Measurements from ENCODE around the gene ANAPC5. TPM values are rescaled to one million over a fixed set of nuclear protein-coding genes. Genes with fewer than 3 reads are reported as not detected.

ANAPC5 gene, protein sequence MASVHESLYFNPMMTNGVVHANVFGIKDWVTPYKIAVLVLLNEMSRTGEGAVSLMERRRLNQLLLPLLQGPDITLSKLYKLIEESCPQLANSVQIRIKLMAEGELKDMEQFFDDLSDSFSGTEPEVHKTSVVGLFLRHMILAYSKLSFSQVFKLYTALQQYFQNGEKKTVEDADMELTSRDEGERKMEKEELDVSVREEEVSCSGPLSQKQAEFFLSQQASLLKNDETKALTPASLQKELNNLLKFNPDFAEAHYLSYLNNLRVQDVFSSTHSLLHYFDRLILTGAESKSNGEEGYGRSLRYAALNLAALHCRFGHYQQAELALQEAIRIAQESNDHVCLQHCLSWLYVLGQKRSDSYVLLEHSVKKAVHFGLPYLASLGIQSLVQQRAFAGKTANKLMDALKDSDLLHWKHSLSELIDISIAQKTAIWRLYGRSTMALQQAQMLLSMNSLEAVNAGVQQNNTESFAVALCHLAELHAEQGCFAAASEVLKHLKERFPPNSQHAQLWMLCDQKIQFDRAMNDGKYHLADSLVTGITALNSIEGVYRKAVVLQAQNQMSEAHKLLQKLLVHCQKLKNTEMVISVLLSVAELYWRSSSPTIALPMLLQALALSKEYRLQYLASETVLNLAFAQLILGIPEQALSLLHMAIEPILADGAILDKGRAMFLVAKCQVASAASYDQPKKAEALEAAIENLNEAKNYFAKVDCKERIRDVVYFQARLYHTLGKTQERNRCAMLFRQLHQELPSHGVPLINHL
- total RNA-seq (2021) = 98.5 to 116 TPM (median 104 TPM) in 3 replicates
- percentile 80 among the genes with signal in this experiment for Bru-seq, nascent RNA
- long read RNA-seq, experiment 1, transcript ANAPC5-201 (17 exons, 2,513 nt) = major isoform, 347 of 615 reads
- long read RNA-seq, experiment 1, transcript ANAPC5-218 (17 exons, 2,400 nt) = minor isoform, 162 of 615 reads
- long read RNA-seq, experiment 1, partial matches to known transcripts = 26 of 615 reads
- long read RNA-seq, experiment 1, other reads (novel, unspliced or antisense) = 77 of 615 reads
- long read RNA-seq, experiment 2, transcript ANAPC5-203 (2 exons, 1,141 nt) = minor isoform, 7 of 121 reads
- long read RNA-seq, experiment 2, transcript ANAPC5-201 (17 exons, 2,513 nt) = major isoform, 36 of 121 reads
- long read RNA-seq, experiment 2, transcript ANAPC5-218 (17 exons, 2,400 nt) = minor isoform, 27 of 121 reads
- long read RNA-seq, experiment 2, partial matches to known transcripts = 36 of 121 reads
- long read RNA-seq, experiment 2, other reads (novel, unspliced or antisense) = 13 of 121 reads
- long read RNA-seq, experiment 3, transcript ANAPC5-218 (17 exons, 2,400 nt) = minor isoform, 36 of 170 reads
- long read RNA-seq, experiment 3, transcript ANAPC5-201 (17 exons, 2,513 nt) = major isoform, 102 of 170 reads
- long read RNA-seq, experiment 3, partial matches to known transcripts = 20 of 170 reads
- long read RNA-seq, experiment 3, other reads (novel, unspliced or antisense) = 12 of 170 reads

DNA sequence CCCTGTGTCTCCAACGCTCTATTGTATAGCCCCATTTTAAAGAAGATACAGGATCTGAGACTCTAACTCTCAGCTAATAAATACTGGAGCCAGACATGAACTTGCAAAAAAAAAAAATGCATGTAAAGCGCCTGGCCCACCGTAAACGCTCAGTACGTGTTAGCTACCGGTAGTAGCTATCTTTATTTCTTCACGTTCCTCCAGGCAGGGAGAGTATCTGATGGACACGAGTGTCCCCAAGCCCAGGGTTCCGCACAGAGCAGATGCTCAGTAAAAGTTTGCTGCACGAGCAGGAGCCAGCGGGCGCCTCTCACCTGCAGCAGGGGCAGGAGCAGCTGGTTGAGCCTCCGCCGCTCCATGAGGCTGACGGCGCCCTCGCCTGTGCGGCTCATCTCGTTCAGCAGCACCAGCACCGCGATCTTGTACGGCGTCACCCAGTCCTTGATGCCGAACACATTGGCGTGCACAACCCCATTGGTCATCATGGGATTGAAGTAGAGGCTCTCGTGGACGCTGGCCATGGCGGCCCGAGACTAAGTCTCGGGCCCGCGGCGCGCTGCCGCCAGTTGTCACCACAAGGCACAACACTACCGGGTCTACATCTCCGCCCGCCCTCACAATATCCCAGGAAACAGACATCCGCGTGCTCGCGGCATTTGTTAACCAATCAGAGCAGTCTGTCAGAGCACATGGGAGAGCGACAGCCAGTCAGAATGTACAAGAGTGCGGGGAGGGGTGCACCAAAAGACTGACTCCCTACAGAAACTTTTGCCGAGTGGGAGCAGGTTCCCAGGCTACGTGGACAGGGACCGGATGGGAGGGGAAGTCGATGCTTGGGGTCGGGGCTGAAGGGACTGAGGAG is at the start of gene ANAPC5:
ANAPC5 (minus strand) TSS at position 592 of the 862 bp plus-strand sequence; CDS start at position 521, 71 bp downstream.
- DNase-seq (ENCODE audit: low spot score) (peak; percentile 90), ATAC-seq (peak; percentile 97)
- H3K27me3 Mint-ChIP-seq (ENCODE audit: low read depth) = no peaks in the 10 kb centered on the region; the same call in 1 of the 2 replicates
- ChIA-PET POLR2A (interaction anchor here (0.6 to 2.3 kb wide), 3 partner anchors 40 to 48 kb away, joined by 3 to 9 read pairs (median 6); partner anchors contain the start of gene RNF34), CTCF (interaction anchor here (0.6 to 2.3 kb wide), 7 partner anchors 49 to 1054 kb away, joined by 3 to 8 read pairs (median 3); partner anchors contain the start of gene CAMKK2)
- H3K4me1 Mint-ChIP-seq = peaks cover 8% of the 10 kb centered on the region
- H3K36me3 Mint-ChIP-seq = peaks cover 4% of the 10 kb centered on the region
- no peaks in the 10 kb centered on the region for H3K9me3 Mint-ChIP-seq
- H3K4me3 Mint-ChIP-seq = peak within 1 kb of the TSS; percentile 99
- peak within 1 kb of the TSS; percentile 96 for H3K27ac Mint-ChIP-seq
- TF ChIP-seq KAT7 (CRISPR knock-in tag; IDR thresholded peaks at IDR 0.05; ENCODE audit: borderline replicate concordance) = no peak
- no peak for TF ChIP-seq NR2C2 (CRISPR knock-in tag; IDR thresholded peaks at IDR 0.05)
- no peak for TF ChIP-seq SMAD4 (CRISPR knock-in tag; IDR thresholded peaks at IDR 0.05)
- TF ChIP-seq ATF1 (CRISPR knock-in tag; IDR thresholded peaks at IDR 0.05) = no peak
- no peak for TF ChIP-seq ZNF317 (CRISPR knock-in tag; IDR thresholded peaks at IDR 0.05; ENCODE audit: borderline replicate concordance, low read depth)
- TF ChIP-seq, protein P1, sequence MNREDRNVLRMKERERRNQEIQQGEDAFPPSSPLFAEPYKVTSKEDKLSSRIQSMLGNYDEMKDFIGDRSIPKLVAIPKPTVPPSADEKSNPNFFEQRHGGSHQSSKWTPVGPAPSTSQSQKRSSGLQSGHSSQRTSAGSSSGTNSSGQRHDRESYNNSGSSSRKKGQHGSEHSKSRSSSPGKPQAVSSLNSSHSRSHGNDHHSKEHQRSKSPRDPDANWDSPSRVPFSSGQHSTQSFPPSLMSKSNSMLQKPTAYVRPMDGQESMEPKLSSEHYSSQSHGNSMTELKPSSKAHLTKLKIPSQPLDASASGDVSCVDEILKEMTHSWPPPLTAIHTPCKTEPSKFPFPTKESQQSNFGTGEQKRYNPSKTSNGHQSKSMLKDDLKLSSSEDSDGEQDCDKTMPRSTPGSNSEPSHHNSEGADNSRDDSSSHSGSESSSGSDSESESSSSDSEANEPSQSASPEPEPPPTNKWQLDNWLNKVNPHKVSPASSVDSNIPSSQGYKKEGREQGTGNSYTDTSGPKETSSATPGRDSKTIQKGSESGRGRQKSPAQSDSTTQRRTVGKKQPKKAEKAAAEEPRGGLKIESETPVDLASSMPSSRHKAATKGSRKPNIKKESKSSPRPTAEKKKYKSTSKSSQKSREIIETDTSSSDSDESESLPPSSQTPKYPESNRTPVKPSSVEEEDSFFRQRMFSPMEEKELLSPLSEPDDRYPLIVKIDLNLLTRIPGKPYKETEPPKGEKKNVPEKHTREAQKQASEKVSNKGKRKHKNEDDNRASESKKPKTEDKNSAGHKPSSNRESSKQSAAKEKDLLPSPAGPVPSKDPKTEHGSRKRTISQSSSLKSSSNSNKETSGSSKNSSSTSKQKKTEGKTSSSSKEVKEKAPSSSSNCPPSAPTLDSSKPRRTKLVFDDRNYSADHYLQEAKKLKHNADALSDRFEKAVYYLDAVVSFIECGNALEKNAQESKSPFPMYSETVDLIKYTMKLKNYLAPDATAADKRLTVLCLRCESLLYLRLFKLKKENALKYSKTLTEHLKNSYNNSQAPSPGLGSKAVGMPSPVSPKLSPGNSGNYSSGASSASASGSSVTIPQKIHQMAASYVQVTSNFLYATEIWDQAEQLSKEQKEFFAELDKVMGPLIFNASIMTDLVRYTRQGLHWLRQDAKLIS (CRISPR knock-in tag; IDR thresholded peaks at IDR 0.05; ENCODE audit: borderline replicate concordance) = no peak
- TF ChIP-seq, protein P2, sequence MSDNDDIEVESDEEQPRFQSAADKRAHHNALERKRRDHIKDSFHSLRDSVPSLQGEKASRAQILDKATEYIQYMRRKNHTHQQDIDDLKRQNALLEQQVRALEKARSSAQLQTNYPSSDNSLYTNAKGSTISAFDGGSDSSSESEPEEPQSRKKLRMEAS (CRISPR knock-in tag; IDR thresholded peaks at IDR 0.05) = peak; percentile 90
- TF ChIP-seq ZNF121 (CRISPR knock-in tag; IDR thresholded peaks at IDR 0.05) = no peak
- TF ChIP-seq ZNF219 (CRISPR knock-in tag; IDR thresholded peaks at IDR 0.05; ENCODE audit: borderline replicate concordance) = no peak
- TF ChIP-seq, protein P3, sequence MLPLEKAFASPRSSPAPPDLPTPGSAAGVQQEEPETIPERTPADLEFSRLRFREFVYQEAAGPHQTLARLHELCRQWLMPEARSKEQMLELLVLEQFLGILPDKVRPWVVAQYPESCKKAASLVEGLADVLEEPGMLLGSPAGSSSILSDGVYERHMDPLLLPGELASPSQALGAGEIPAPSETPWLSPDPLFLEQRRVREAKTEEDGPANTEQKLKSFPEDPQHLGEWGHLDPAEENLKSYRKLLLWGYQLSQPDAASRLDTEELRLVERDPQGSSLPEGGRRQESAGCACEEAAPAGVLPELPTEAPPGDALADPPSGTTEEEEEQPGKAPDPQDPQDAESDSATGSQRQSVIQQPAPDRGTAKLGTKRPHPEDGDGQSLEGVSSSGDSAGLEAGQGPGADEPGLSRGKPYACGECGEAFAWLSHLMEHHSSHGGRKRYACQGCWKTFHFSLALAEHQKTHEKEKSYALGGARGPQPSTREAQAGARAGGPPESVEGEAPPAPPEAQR (CRISPR knock-in tag; IDR thresholded peaks at IDR 0.05) = no peak
- no peak for TF ChIP-seq ELF4 (CRISPR knock-in tag; IDR thresholded peaks at IDR 0.05; ENCODE audit: low read depth)
- TF ChIP-seq ZNF138 (CRISPR knock-in tag; conservative IDR thresholded peaks at IDR 0.05) = no peak
- TF ChIP-seq TEAD4 (CRISPR knock-in tag; IDR thresholded peaks at IDR 0.05) = no peak
- TF ChIP-seq, protein P4, sequence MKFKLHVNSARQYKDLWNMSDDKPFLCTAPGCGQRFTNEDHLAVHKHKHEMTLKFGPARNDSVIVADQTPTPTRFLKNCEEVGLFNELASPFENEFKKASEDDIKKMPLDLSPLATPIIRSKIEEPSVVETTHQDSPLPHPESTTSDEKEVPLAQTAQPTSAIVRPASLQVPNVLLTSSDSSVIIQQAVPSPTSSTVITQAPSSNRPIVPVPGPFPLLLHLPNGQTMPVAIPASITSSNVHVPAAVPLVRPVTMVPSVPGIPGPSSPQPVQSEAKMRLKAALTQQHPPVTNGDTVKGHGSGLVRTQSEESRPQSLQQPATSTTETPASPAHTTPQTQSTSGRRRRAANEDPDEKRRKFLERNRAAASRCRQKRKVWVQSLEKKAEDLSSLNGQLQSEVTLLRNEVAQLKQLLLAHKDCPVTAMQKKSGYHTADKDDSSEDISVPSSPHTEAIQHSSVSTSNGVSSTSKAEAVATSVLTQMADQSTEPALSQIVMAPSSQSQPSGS (CRISPR knock-in tag; IDR thresholded peaks at IDR 0.05; ENCODE audit: borderline replicate concordance, low read depth) = no peak
- TF ChIP-seq MYBL2 (CRISPR knock-in tag; IDR thresholded peaks at IDR 0.05) = 0 out of 2 replicates have a peak, but pooled peaks have one; percentile 52
- no peak for TF ChIP-seq MXD4 (CRISPR knock-in tag; IDR thresholded peaks at IDR 0.05; ENCODE audit: borderline replicate concordance)
- TF ChIP-seq, protein P5, sequence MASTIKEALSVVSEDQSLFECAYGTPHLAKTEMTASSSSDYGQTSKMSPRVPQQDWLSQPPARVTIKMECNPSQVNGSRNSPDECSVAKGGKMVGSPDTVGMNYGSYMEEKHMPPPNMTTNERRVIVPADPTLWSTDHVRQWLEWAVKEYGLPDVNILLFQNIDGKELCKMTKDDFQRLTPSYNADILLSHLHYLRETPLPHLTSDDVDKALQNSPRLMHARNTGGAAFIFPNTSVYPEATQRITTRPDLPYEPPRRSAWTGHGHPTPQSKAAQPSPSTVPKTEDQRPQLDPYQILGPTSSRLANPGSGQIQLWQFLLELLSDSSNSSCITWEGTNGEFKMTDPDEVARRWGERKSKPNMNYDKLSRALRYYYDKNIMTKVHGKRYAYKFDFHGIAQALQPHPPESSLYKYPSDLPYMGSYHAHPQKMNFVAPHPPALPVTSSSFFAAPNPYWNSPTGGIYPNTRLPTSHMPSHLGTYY (CRISPR knock-in tag; IDR thresholded peaks at IDR 0.05) = no peak
- TF ChIP-seq, protein P6, sequence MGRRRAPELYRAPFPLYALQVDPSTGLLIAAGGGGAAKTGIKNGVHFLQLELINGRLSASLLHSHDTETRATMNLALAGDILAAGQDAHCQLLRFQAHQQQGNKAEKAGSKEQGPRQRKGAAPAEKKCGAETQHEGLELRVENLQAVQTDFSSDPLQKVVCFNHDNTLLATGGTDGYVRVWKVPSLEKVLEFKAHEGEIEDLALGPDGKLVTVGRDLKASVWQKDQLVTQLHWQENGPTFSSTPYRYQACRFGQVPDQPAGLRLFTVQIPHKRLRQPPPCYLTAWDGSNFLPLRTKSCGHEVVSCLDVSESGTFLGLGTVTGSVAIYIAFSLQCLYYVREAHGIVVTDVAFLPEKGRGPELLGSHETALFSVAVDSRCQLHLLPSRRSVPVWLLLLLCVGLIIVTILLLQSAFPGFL (CRISPR knock-in tag; IDR thresholded peaks at IDR 0.05; ENCODE audit: borderline replicate concordance) = no peak; the same call in 1 of the 2 replicates
- TF ChIP-seq, protein P7, sequence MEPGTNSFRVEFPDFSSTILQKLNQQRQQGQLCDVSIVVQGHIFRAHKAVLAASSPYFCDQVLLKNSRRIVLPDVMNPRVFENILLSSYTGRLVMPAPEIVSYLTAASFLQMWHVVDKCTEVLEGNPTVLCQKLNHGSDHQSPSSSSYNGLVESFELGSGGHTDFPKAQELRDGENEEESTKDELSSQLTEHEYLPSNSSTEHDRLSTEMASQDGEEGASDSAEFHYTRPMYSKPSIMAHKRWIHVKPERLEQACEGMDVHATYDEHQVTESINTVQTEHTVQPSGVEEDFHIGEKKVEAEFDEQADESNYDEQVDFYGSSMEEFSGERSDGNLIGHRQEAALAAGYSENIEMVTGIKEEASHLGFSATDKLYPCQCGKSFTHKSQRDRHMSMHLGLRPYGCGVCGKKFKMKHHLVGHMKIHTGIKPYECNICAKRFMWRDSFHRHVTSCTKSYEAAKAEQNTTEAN (CRISPR knock-in tag; IDR thresholded peaks at IDR 0.05) = peak; percentile 69; the same call in 1 of the 2 replicates
